Smooth muscle cell (in vitro differentiated cells): ENCODE data around the gene NPLOC4. TPM values are rescaled to one million over a fixed set of nuclear protein-coding genes. Genes with fewer than 3 reads are reported as not detected.

Source experiments
- DNase-seq: peaks from one replicate; lab custom pipeline; 2025; ENCODE audit not compliant: unreplicated experiment; lab: John Stamatoyannopoulos, UW
- H2AFZ ChIP-seq: fragments of 200-600 bp; sonication (generic); 2 replicates; pipeline ENCODE4 v1.6.0; 2016; ENCODE audit warnings: antibody characterized with exemption, low read depth, mild to moderate bottlenecking
- H3F3A ChIP-seq: fragments of 200-600 bp; sonication (generic); 2 replicates; pipeline ENCODE4 v1.6.0; 2017; ENCODE audit warnings: antibody characterized with exemption, low read depth
- H3K27ac ChIP-seq: fragments of 200-600 bp; sonication (generic); 2 replicates; pipeline ENCODE4 v1.5.1; 2016; ENCODE audit warnings: low read depth, mild to moderate bottlenecking
- H3K27me3 ChIP-seq: fragments of 200-600 bp; sonication (generic); 2 replicates; pipeline ENCODE4 v1.6.1; 2016; ENCODE audit warnings: low read depth, mild to moderate bottlenecking
- H3K36me3 ChIP-seq: fragments of 200-600 bp; sonication (generic); 2 replicates; pipeline ENCODE4 v1.5.1; 2016; ENCODE audit warnings: low read depth
- H3K4me1 ChIP-seq: fragments of 200-600 bp; sonication (generic); 2 replicates; pipeline ENCODE4 v1.5.1; 2016; ENCODE audit warnings: low read depth
- H3K4me2 ChIP-seq: fragments of 200-600 bp; sonication (generic); 2 replicates; pipeline ENCODE4 v1.6.0; 2016; ENCODE audit warnings: mild to moderate bottlenecking
- H3K4me3 ChIP-seq: fragments of 200-600 bp; sonication (generic); 2 replicates; pipeline ENCODE4 v1.5.1; 2016; ENCODE audit warnings: mild to moderate bottlenecking
- H3K79me2 ChIP-seq: fragments of 200-600 bp; sonication (generic); 2 replicates; pipeline ENCODE4 v1.6.0; 2016; ENCODE audit warnings: low read depth, mild to moderate bottlenecking
- H3K9ac ChIP-seq: fragments of 200-600 bp; sonication (generic); 2 replicates; pipeline ENCODE4 v1.6.0; 2016; ENCODE audit warnings: low read depth
- H3K9me3 ChIP-seq: fragments of 200-600 bp; sonication (generic); replicated peaks from 2 replicates; pipeline ENCODE4 v1.5.1; 2016; ENCODE audit warnings: low read depth
- H4K20me1 ChIP-seq: fragments of 200-600 bp; sonication (generic); 2 replicates; pipeline ENCODE4 v1.6.0; 2016; ENCODE audit warnings: low read depth
- CTCF ChIP-seq: fragments of 200-600 bp; sonication (generic); IDR thresholded peaks from 2 replicates; pipeline ENCODE4 v1.5.1; 2017; ENCODE audit warnings: borderline replicate concordance, mild to moderate bottlenecking, antibody characterized with exemption; ENCODE audit not compliant: insufficient read depth, poor library complexity, severe bottlenecking
- WGBS: methylation state at CpG from one replicate; pipeline ENCODE4 v1.1.7; 2016; ENCODE audit warnings: low lambda C conversion rate; 5-methylcytosine and 5-hydroxymethylcytosine counted together
- polyA plus RNA-seq: library from polyadenylated mRNA; unstranded; fragments of >200 nt; fragmentation: Nextera tagmentation; extraction: Ambion mirVana; gene quantifications from 2 replicates; pipeline ENCODE4 v1.2.1, GENCODE V29; 2016
- total RNA-seq: library from RNA; depleted of rRNA; stranded (reverse); fragments of >200 nt; gene quantifications from 2 replicates; pipeline ENCODE4 v1.2.3, GENCODE V29; 2014

NPLOC4 gene
- total and polyA plus RNA-seq, 2 experiments from 2014 or later = 58.1 to 60.9 TPM

- H4K20me1 ChIP-seq = peaks cover 9% of the 10 kb centered on the region
- H3K36me3 ChIP-seq = no peaks in the 10 kb centered on the region
- H3K4me2 ChIP-seq = no peak overlapping the region
- no peak for TF ChIP-seq CTCF
- peaks cover 14% of the 10 kb centered on the region for H3K79me2 ChIP-seq
- no peak overlapping the region for H3K9ac ChIP-seq
- H3K27ac ChIP-seq = no peak overlapping the region
- 99% methylated on average over 14 of the region's 15 CpGs for WGBS
- no peak overlapping the region for H2AFZ ChIP-seq
- H3K9me3 ChIP-seq = no peaks in the 10 kb centered on the region
- no peak overlapping the region for H3K4me3 ChIP-seq
- no peaks in the 10 kb centered on the region for H3K27me3 ChIP-seq
- H3F3A ChIP-seq = peaks cover 8% of the 10 kb centered on the region
- H3K4me1 ChIP-seq = peaks cover 3% of the 10 kb centered on the region
- DNase-seq = no peak
Measured at GRCh38 chr17:81550285-81550684, 86.6 kb downstream of the NPLOC4 start.

- H4K20me1 ChIP-seq = peaks cover 9% of the 10 kb centered on the region
- WGBS = over 99% methylated on average over 8 of the region's 8 CpGs
Measured at GRCh38 chr17:81549826-81550225, 87.1 kb downstream of the NPLOC4 start.

GRCh38 chr17:81549031-81549557 lies 87.8 kb downstream of the NPLOC4 start:
- H4K20me1 ChIP-seq = peaks cover 9% of the 10 kb centered on the region
- H3K4me1 ChIP-seq = peaks cover 3% of the 10 kb centered on the region
- 98% methylated on average over 15 of the region's 16 CpGs for WGBS
- H3K79me2 ChIP-seq = peaks cover 14% of the 10 kb centered on the region
- no peak overlapping the region for H3K27ac ChIP-seq
- H3F3A ChIP-seq = peaks cover 8% of the 10 kb centered on the region
- no peaks in the 10 kb centered on the region for H3K27me3 ChIP-seq
- H3K9me3 ChIP-seq = no peaks in the 10 kb centered on the region
- no peak overlapping the region for H3K4me3 ChIP-seq
- H2AFZ ChIP-seq = no peak overlapping the region
- H3K9ac ChIP-seq = no peak overlapping the region
- TF ChIP-seq CTCF = no peak
- no peak for DNase-seq
- no peaks in the 10 kb centered on the region for H3K36me3 ChIP-seq
- no peak overlapping the region for H3K4me2 ChIP-seq

More at GRCh38 chr17:81549826-81550225, 87.1 kb downstream of the NPLOC4 start:
- Histone ChIP-seq H2AFZ (no peak overlapping the region), H3F3A (peaks cover 8% of the 10 kb centered on the region), H3K4me1 (peaks cover 3% of the 10 kb centered on the region), H3K9ac (no peak overlapping the region), H3K27ac (no peak overlapping the region), H3K4me3 (no peak overlapping the region), H3K4me2 (no peak overlapping the region), H3K9me3 (no peaks in the 10 kb centered on the region), H3K36me3 (no peaks in the 10 kb centered on the region), H3K79me2 (peaks cover 14% of the 10 kb centered on the region), H3K27me3 (no peaks in the 10 kb centered on the region)
- TF ChIP-seq CTCF = no peak
- no peak for DNase-seq

- 92% methylated on average over 14 of the region's 14 CpGs for WGBS
- no peaks in the 10 kb centered on the region for H3F3A ChIP-seq
- TF ChIP-seq CTCF = no peak
- H3K9me3 ChIP-seq = no peaks in the 10 kb centered on the region
- peaks cover 5% of the 10 kb centered on the region for H4K20me1 ChIP-seq
- no peak for DNase-seq
- no peaks in the 10 kb centered on the region for H3K27me3 ChIP-seq
- no peak overlapping the region for H3K9ac ChIP-seq
- no peak overlapping the region for H3K4me3 ChIP-seq
- H3K4me1 ChIP-seq = peaks cover 3% of the 10 kb centered on the region
- H3K4me2 ChIP-seq = no peak overlapping the region
- H3K36me3 ChIP-seq = no peaks in the 10 kb centered on the region
- peaks cover 14% of the 10 kb centered on the region for H3K79me2 ChIP-seq
- H2AFZ ChIP-seq = no peak overlapping the region
- H3K27ac ChIP-seq = no peak overlapping the region
Measured at GRCh38 chr17:81547614-81547982, 89.3 kb downstream of the NPLOC4 start.
